GM19372 (cell line): ENCODE results near the gene PDE3A.

Experiments
- ATAC-seq: cut with Tn5 transposase; IDR thresholded peaks from one replicate; pipeline ENCODE4 v1.9.1; 2021; ENCODE audit warnings: mild to moderate bottlenecking, low read depth, moderate library complexity; ENCODE audit not compliant: unreplicated experiment

Gene PDE3A

DNA sequence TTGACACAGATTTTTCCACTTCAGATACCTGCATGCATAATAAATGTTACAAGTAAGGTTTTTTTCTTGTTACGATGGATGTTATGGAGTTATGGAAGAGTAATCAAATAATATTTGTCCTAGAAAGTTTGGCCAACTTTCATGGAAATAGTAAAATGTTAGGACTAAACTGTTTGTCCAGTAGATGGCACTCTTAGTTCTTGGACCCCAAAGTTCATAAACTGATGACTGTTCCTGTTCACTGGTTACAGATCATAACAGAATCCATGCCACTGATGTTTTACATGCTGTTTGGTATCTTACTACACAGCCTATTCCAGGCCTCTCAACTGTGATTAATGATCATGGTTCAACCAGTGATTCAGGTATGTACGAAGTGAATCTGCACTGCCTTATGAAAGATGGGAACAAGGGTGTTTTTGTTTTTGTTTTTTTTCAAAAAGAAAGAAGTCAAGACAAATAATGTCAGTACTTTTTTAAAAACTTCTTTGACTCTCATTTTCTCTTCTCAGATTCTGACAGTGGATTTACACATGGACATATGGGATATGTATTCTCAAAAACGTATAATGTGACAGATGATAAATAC is 278.0 kb downstream of the PDE3A start:
- ATAC-seq = no peak

GRCh38 chr12:20653871-20654270 is 285.5 kb downstream of the PDE3A start:
- ATAC-seq = no peak

GRCh38 chr12:20656600-20656999 is 288.3 kb downstream of the PDE3A start:
- no peak for ATAC-seq

- ATAC-seq = no peak
These were observed 289.2 kb downstream of the PDE3A start for GRCh38 chr12:20657496-20657895.

- ATAC-seq = no peak
These were observed 313.0 kb downstream of the PDE3A start for GRCh38 chr12:20681334-20681733.

- no peak for ATAC-seq
These were observed 326.9 kb downstream of the PDE3A start, which contains the start of gene SLCO1C1 for GRCh38 chr12:20695232-20695631. TSS of gene SLCO1C1 (plus strand) at chr12:20695332. CDS start at chr12:20699577, 4,245 bp downstream.

GRCh38 chr12:20696181-20696905 is 328.0 kb downstream of the PDE3A start:
- ATAC-seq = no peak

DNA sequence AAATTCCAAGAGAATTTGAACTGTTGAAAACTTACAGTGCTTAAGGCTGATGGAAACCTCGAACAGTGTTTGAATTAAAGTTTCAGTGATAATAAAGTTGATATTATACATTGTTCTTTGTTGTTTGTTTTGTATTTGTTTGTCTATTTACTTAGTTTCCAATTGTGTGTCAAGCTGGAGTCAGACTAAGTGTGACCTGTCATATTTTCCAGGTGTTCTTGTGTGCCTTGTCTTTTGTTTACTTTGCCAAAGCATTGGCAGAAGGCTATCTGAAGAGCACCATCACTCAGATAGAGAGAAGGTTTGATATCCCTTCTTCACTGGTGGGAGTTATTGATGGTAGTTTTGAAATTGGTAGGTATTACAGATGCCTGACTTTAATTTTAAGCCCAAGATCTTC is 332.8 kb downstream of the PDE3A start:
- ATAC-seq = no peak

- no peak for ATAC-seq
These were observed 336.5 kb downstream of the PDE3A start for GRCh38 chr12:20704860-20705259.

GRCh38 chr12:20711846-20712245 is 343.5 kb downstream of the PDE3A start:
- ATAC-seq = no peak

- no peak for ATAC-seq
These were observed 347.7 kb downstream of the PDE3A start for GRCh38 chr12:20716037-20716436.

- ATAC-seq = no peak
These were observed 348.6 kb downstream of the PDE3A start for GRCh38 chr12:20716985-20717384.

GRCh38 chr12:20718294-20718693 is 350.0 kb downstream of the PDE3A start:
- no peak for ATAC-seq

- no peak for ATAC-seq
These were observed 353.8 kb downstream of the PDE3A start for GRCh38 chr12:20722142-20722541.

- no peak for ATAC-seq
These were observed 362.9 kb downstream of the PDE3A start for GRCh38 chr12:20731274-20731673.
